ENCODE results near the gene NOD2. TPM values are rescaled to one million over a fixed set of nuclear protein-coding genes. Genes with fewer than 3 reads are reported as not detected.

The NOD2 gene
- total RNA-seq, 1 experiment from 2014 or later: not detected

DNA sequence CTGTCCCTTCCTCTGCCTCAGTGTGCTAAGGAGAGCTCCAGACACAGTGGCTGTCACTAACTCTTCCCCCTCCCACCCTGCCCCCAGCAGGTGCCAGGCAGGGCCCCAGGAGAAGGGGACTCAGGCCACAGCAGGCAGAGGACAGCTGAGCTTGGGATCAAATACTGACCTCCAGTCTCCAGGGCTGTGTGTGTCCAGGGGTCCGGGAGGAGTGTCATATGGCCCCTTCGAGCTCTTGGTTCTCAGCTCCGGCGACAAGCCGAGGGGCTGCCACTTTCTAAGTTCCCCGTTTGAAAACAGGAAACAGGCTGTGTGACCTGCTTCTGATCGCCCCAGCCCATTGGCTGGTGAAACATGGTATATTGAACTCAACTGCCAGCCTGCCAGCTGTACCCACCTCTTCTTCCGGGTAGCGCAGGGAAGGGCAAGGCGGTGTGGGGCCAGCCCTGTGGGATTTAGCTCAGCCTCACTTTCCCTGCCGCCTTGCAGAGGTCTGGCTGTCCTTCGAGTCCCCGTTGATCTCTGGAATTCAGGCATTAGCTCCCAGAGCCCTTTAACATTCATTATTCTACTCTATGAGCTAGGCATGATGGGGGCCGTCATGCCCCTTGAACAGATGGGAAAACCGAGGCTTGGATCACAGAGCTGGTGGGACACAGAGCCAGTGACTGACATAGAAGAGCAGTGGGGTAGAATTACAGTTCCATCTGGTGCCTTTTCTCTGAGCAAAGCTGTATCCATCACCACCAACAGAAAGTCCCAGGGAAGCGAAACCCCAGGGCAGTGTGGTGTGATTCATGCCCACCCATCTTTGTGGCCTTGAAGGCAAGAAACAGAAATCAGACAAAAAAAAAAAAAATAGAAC, 12.2 kb upstream of the NOD2 start, which contains the start of gene SNX20:
SNX20 (minus strand) TSS at position 292 of the 865 bp plus-strand sequence. CDS start 3,786 bp downstream, outside the sequence.
- Histone ChIP-seq H3K27ac (ENCODE audit: low read length) (no peak within 1 kb of the TSS), H3K9me3 (ENCODE audit: control insufficient read depth, insufficient read depth, low read depth, low read length) (no peaks in the 10 kb centered on the region), H3K4me3 (ENCODE audit: low read depth in 2 of 2, low read length in 2 of 2) (no peak within 1 kb of the TSS), H3K4me1 (ENCODE audit: control insufficient read depth, insufficient read depth, low read length) (no peaks in the 10 kb centered on the region), H3K27me3 (ENCODE audit: control insufficient read depth, insufficient read depth, low read length) (no peaks in the 10 kb centered on the region), H3K36me3 (ENCODE audit: control insufficient read depth, insufficient read depth, low read length) (no peaks in the 10 kb centered on the region)
- DNase-seq (ENCODE audit: low read depth, low spot score): no peak
- ChIA-PET POLR2A (no interaction called here), CTCF (no interaction called here)
- no peak for ATAC-seq
- no peak for TF ChIP-seq TCF7L2 (IDR thresholded peaks at IDR 0.05; ENCODE audit: low read depth, low read length)
- no TSS peak for BruUV-seq (replicated peaks)
- intact Hi-C loops (cut with micrococcal nuclease; ENCODE audit: unreplicated experiment) (no loop called here), in situ Hi-C loops (cut with HindIII; ENCODE audit: low pct_unique_long_range_greater_than_20kb, low sequenced_read_pairs) (no loop called here)

DNA sequence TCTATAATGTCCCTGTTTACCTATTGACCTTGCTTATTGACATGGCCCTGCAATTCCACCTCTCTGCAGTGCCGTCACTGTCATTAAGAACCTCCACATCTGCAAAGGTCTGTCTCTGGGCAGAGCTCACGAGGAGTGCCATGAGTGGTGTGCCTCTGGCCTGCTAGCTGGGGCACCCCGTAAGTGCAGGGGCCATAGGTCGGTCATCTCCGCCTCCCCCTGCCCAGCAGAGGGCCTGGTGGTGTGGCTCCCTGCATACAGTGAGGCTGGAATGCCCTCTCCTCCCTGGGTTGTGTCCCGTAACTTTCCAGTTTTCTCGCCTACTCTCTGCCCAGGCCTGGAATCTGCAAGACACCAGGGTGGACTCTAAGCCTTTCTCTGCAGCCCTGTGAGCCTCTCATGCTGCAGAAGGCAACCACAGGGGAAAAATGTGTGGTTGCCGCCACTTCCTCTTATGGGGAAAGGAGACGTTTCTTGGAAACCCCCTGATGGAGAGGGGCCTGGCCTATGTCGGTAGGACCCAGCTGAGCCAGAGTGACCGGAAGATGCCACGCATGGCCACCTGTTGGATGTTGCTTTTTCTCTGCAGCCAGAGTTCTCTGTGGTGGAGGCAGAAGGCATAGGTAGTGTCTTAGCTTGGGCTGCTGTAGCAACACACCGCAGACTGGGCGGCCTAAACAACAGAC, 9.6 kb upstream of the NOD2 start:
- POLR2A ChIA-PET: no interaction called here
- Histone ChIP-seq H3K36me3 (ENCODE audit: control insufficient read depth, insufficient read depth, low read length) (no peaks in the 10 kb centered on the region), H3K27ac (ENCODE audit: low read length) (no peak overlapping the region), H3K4me1 (ENCODE audit: control insufficient read depth, insufficient read depth, low read length) (no peaks in the 10 kb centered on the region), H3K9me3 (ENCODE audit: control insufficient read depth, insufficient read depth, low read depth, low read length) (no peaks in the 10 kb centered on the region), H3K27me3 (ENCODE audit: control insufficient read depth, insufficient read depth, low read length) (no peaks in the 10 kb centered on the region; the same call in 1 of the 2 replicates), H3K4me3 (ENCODE audit: low read depth in 2 of 2, low read length in 2 of 2) (no peak overlapping the region)
- BruUV-seq (replicated peaks): no TSS peak
- CTCF ChIA-PET: no interaction called here
- intact Hi-C loops (cut with micrococcal nuclease; ENCODE audit: unreplicated experiment) (no loop called here), in situ Hi-C loops (cut with HindIII; ENCODE audit: low pct_unique_long_range_greater_than_20kb, low sequenced_read_pairs) (no loop called here)
- no peak for DNase-seq (ENCODE audit: low read depth, low spot score)
- TF ChIP-seq, protein P1, sequence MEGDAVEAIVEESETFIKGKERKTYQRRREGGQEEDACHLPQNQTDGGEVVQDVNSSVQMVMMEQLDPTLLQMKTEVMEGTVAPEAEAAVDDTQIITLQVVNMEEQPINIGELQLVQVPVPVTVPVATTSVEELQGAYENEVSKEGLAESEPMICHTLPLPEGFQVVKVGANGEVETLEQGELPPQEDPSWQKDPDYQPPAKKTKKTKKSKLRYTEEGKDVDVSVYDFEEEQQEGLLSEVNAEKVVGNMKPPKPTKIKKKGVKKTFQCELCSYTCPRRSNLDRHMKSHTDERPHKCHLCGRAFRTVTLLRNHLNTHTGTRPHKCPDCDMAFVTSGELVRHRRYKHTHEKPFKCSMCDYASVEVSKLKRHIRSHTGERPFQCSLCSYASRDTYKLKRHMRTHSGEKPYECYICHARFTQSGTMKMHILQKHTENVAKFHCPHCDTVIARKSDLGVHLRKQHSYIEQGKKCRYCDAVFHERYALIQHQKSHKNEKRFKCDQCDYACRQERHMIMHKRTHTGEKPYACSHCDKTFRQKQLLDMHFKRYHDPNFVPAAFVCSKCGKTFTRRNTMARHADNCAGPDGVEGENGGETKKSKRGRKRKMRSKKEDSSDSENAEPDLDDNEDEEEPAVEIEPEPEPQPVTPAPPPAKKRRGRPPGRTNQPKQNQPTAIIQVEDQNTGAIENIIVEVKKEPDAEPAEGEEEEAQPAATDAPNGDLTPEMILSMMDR (IDR thresholded peaks at IDR 0.05): no peak
- TF ChIP-seq SIN3A (IDR thresholded peaks at IDR 0.05; ENCODE audit: borderline replicate concordance, insufficient read depth, low read depth, low read length): no peak
- TF ChIP-seq POLR2AphosphoS5 (IDR thresholded peaks at IDR 0.05; ENCODE audit: low read depth, low read length): no peak
- TF ChIP-seq, protein P2, sequence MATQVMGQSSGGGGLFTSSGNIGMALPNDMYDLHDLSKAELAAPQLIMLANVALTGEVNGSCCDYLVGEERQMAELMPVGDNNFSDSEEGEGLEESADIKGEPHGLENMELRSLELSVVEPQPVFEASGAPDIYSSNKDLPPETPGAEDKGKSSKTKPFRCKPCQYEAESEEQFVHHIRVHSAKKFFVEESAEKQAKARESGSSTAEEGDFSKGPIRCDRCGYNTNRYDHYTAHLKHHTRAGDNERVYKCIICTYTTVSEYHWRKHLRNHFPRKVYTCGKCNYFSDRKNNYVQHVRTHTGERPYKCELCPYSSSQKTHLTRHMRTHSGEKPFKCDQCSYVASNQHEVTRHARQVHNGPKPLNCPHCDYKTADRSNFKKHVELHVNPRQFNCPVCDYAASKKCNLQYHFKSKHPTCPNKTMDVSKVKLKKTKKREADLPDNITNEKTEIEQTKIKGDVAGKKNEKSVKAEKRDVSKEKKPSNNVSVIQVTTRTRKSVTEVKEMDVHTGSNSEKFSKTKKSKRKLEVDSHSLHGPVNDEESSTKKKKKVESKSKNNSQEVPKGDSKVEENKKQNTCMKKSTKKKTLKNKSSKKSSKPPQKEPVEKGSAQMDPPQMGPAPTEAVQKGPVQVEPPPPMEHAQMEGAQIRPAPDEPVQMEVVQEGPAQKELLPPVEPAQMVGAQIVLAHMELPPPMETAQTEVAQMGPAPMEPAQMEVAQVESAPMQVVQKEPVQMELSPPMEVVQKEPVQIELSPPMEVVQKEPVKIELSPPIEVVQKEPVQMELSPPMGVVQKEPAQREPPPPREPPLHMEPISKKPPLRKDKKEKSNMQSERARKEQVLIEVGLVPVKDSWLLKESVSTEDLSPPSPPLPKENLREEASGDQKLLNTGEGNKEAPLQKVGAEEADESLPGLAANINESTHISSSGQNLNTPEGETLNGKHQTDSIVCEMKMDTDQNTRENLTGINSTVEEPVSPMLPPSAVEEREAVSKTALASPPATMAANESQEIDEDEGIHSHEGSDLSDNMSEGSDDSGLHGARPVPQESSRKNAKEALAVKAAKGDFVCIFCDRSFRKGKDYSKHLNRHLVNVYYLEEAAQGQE (IDR thresholded peaks at IDR 0.05; ENCODE audit: insufficient read depth in 1 of 2, low read depth in 2 of 2, low read length in 1 of 2): no peak
- no peak for TF ChIP-seq TCF7L2 (IDR thresholded peaks at IDR 0.05; ENCODE audit: low read depth, low read length)
- ATAC-seq: no peak

Measured in Panc1 (cell line).